H1 (cell line): ENCODE results near the gene ZPBP. TPM values are rescaled to one million over a fixed set of nuclear protein-coding genes. Genes with fewer than 3 reads are reported as not detected.

Experiments
- CTCF ChIA-PET: fragments of 300-600 bp; sonication (Branson Sonifier 250); formaldehyde crosslinking; loops from one replicate; lab custom pipeline; 2021; ENCODE audit not compliant: partially characterized antibody; lab: Charles Lee
- POLR2A ChIA-PET: fragments of 300-600 bp; sonication (Branson Sonifier 250); formaldehyde crosslinking; loops from one replicate; lab custom pipeline; 2021; ENCODE audit warnings: inconsistent platforms; ENCODE audit not compliant: partially characterized antibody; lab: Charles Lee
- DNase-seq, 2 experiments: peaks; one replicate each; pipeline versions ENCODE4 v3.0.0 to v3.0.0-alpha.2; 2010 to 2022; ENCODE audit warnings: low spot score in 2 of 2, low read depth in 1 of 2, mixed read lengths in 1 of 2
- FAIRE-seq: peaks from 2 replicates; lab custom pipeline; 2011; peaks lifted over from hg19 to GRCh38; lab: Jason Lieb, UNC
- H2AFZ ChIP-seq: 2 replicates; pipeline ENCODE4 v1.8.1; 2012; ENCODE audit warnings: low read length, inconsistent platforms
- H2AK5ac ChIP-seq: 2 replicates; pipeline ENCODE4 v1.6.1; 2013; ENCODE audit warnings: low read depth, low read length
- H2BK120ac ChIP-seq: replicated peaks from 2 replicates; pipeline ENCODE3; 2013; ENCODE audit warnings: low read depth, low read length, inconsistent platforms
- H2BK12ac ChIP-seq: 2 replicates; pipeline ENCODE4 v1.6.1; 2013; ENCODE audit warnings: low read depth, low read length
- H2BK15ac ChIP-seq: 2 replicates; pipeline ENCODE4 v1.6.1; 2013; ENCODE audit warnings: low read length
- H2BK20ac ChIP-seq: 2 replicates; pipeline ENCODE4 v1.6.1; 2013; ENCODE audit warnings: low read length
- H2BK5ac ChIP-seq: 2 replicates; pipeline ENCODE4 v1.6.1; 2013; ENCODE audit warnings: low read depth, low read length
- H3K14ac ChIP-seq: 2 replicates; pipeline ENCODE4 v1.6.1; 2013; ENCODE audit warnings: inconsistent platforms; ENCODE audit not compliant: insufficient read length
- H3K18ac ChIP-seq: 2 replicates; pipeline ENCODE4 v1.6.1; 2013; ENCODE audit warnings: low read length; ENCODE audit errors: extremely low read depth
- H3K23ac ChIP-seq: 2 replicates; pipeline ENCODE4 v1.6.1; 2013; ENCODE audit warnings: inconsistent platforms; ENCODE audit not compliant: insufficient read length
- H3K23me2 ChIP-seq: 2 replicates; pipeline ENCODE4 v1.6.1; 2013; ENCODE audit warnings: low read depth, low read length
- H3K27ac ChIP-seq: 2 replicates; pipeline ENCODE4 v1.6.1; 2011; ENCODE audit warnings: low read depth, low read length, inconsistent platforms
- H3K27me3 ChIP-seq, 4 experiments: replicated peaks in 1 of 4; 1 replicate in 1 of 4; 2 replicates in 3 of 4; pipeline versions ENCODE4 v1.6.1 to v1.8.1; 2011 to 2013; ENCODE audit warnings: low read length in 3 of 4, mild to moderate bottlenecking in 3 of 4, inconsistent platforms in 2 of 4, mixed read lengths in 2 of 4, moderate library complexity in 1 of 4; ENCODE audit not compliant: control insufficient read depth in 3 of 4, insufficient read depth in 3 of 4; ENCODE audit errors: extremely low read depth in 1 of 4
- H3K36me3 ChIP-seq, 4 experiments: 2 replicates each; pipeline versions ENCODE4 v1.6.1 to v1.8.1; 2011 to 2013; ENCODE audit warnings: mild to moderate bottlenecking in 4 of 4, low read length in 3 of 4, moderate library complexity in 2 of 4, control low read depth in 1 of 4, inconsistent platforms in 1 of 4; ENCODE audit not compliant: insufficient read depth in 4 of 4, control insufficient read depth in 2 of 4
- H3K4ac ChIP-seq: replicated peaks from 2 replicates; pipeline ENCODE3; 2013; ENCODE audit warnings: low read length, low read depth, mixed read lengths, inconsistent platforms; ENCODE audit not compliant: insufficient read length
- H3K4me1 ChIP-seq, 4 experiments: replicated peaks in 1 of 4; 1 replicate in 1 of 4; 2 replicates in 3 of 4; pipeline versions ENCODE4 v1.6.1 to v1.8.1; 2011 to 2013; ENCODE audit warnings: low read length in 3 of 4, inconsistent platforms in 2 of 4, mixed read lengths in 1 of 4; ENCODE audit not compliant: insufficient read depth in 4 of 4, control insufficient read depth in 3 of 4
- H3K4me2 ChIP-seq, 2 experiments: 2 replicates each; pipeline versions ENCODE4 v1.6.1 to v1.8.1; 2011 to 2013; ENCODE audit warnings: low read depth in 2 of 2, low read length in 2 of 2, control low read depth in 1 of 2, inconsistent platforms in 1 of 2, mild to moderate bottlenecking in 1 of 2; ENCODE audit not compliant: insufficient read depth in 1 of 2
- H3K4me3 ChIP-seq, 4 experiments: fragments of 200-600, 300-600 bp in 1 of 4; sonication (generic), shearing (Covaris generic), sonication (Bioruptor Twin) in 1 of 4; 2 replicates each; pipeline versions ENCODE4 v1.5.1 to v1.8.1; 2011 to 2016; ENCODE audit warnings: low read length in 4 of 4, low read depth in 3 of 4, control low read depth in 2 of 4, inconsistent platforms in 2 of 4, mild to moderate bottlenecking in 2 of 4, mixed read lengths in 1 of 4, moderate library complexity in 1 of 4; ENCODE audit not compliant: insufficient read depth in 2 of 4; ENCODE audit errors: extremely low read depth in 1 of 4
- H3K56ac ChIP-seq: replicated peaks from 2 replicates; pipeline ENCODE3; 2013; ENCODE audit warnings: low read depth, mild to moderate bottlenecking, mixed read lengths, low read length, inconsistent platforms; ENCODE audit not compliant: insufficient read length
- H3K79me1 ChIP-seq: 2 replicates; pipeline ENCODE4 v1.6.1; 2013; ENCODE audit warnings: low read depth, low read length, control low read depth
- H3K79me2 ChIP-seq, 2 experiments: 2 replicates each; pipeline versions ENCODE4 v1.6.1 to v1.8.1; 2012 to 2013; ENCODE audit warnings: low read length in 2 of 2, mild to moderate bottlenecking in 2 of 2, inconsistent platforms in 1 of 2; ENCODE audit not compliant: insufficient read depth in 2 of 2, control insufficient read depth in 1 of 2
- H3K9ac ChIP-seq, 4 experiments: replicated peaks in 1 of 4; 1 replicate in 1 of 4; 2 replicates in 3 of 4; pipeline versions ENCODE4 v1.6.1 to v1.8.1; 2011 to 2013; ENCODE audit warnings: low read depth in 3 of 4, low read length in 3 of 4, control low read depth in 2 of 4, mild to moderate bottlenecking in 2 of 4, moderate library complexity in 2 of 4, inconsistent platforms in 1 of 4; ENCODE audit errors: extremely low read depth in 1 of 4
- H3K9me3 ChIP-seq, 2 experiments: 2 replicates each; pipeline versions ENCODE4 v1.6.1 to v1.8.1; 2012 to 2013; ENCODE audit warnings: mild to moderate bottlenecking in 2 of 2, moderate library complexity in 2 of 2, control low read depth in 1 of 2, inconsistent platforms in 1 of 2, low read depth in 1 of 2, low read length in 1 of 2, mixed read lengths in 1 of 2; ENCODE audit not compliant: insufficient read depth in 2 of 2
- H4K20me1 ChIP-seq, 2 experiments: replicated peaks in 1 of 2; 2 replicates each; pipeline versions ENCODE3 to v1.8.1; 2011 to 2013; ENCODE audit warnings: inconsistent platforms in 2 of 2, low read length in 2 of 2, mild to moderate bottlenecking in 1 of 2; ENCODE audit not compliant: insufficient read depth in 2 of 2, control insufficient read depth in 1 of 2
- H4K5ac ChIP-seq: 2 replicates; pipeline ENCODE4 v1.6.1; 2013; ENCODE audit warnings: low read length, low read depth, mixed read lengths, inconsistent platforms; ENCODE audit not compliant: insufficient read length
- H4K8ac ChIP-seq: 2 replicates; pipeline ENCODE4 v1.8.0; 2013; ENCODE audit warnings: mild to moderate bottlenecking, moderate library complexity, low read length, inconsistent platforms; ENCODE audit not compliant: insufficient read depth; ENCODE audit errors: extremely low read depth
- H4K91ac ChIP-seq: replicated peaks from 2 replicates; pipeline ENCODE3; 2013; ENCODE audit warnings: low read length, mixed read lengths, inconsistent platforms; ENCODE audit not compliant: insufficient read length
- ASH2L ChIP-seq: fragments of 200-600, 300-600 bp; sonication (generic); IDR thresholded peaks from one replicate; pipeline ENCODE4 v1.7.1; 2017; ENCODE audit warnings: low read length
- CEBPB ChIP-seq: IDR thresholded peaks from 2 replicates; pipeline ENCODE4 v1.6.1; 2012; ENCODE audit warnings: low read depth, low read length
- CHD1 ChIP-seq: IDR thresholded peaks from 2 replicates; pipeline ENCODE4 v1.6.1; 2012; ENCODE audit warnings: low read depth, low read length, improper control_type of control experiment
- POLR2A ChIP-seq, 2 experiments: IDR thresholded peaks; 1 replicate in 1 of 2; 2 replicates in 1 of 2; pipeline ENCODE4 v1.6.1; 2011; ENCODE audit warnings: low read depth in 2 of 2, low read length in 2 of 2, mild to moderate bottlenecking in 2 of 2; ENCODE audit errors: control extremely low read depth in 1 of 2
- RXRA ChIP-seq: IDR thresholded peaks from 2 replicates; pipeline ENCODE4 v1.6.1; 2011; ENCODE audit warnings: low read depth, mild to moderate bottlenecking, low read length, moderate library complexity; ENCODE audit not compliant: insufficient read depth
- TBP ChIP-seq: IDR thresholded peaks from 2 replicates; pipeline ENCODE4 v1.6.1; 2011; ENCODE audit warnings: low read depth, low read length, improper control_type of control experiment
- WGBS, 2 experiments: shearing (Covaris generic) in 1 of 2; methylation state at CpG; one replicate each; pipeline versions ENCODE4 v1.1.6 to v1.1.7; 2013 to 2015; ENCODE audit warnings: low lambda C conversion rate in 2 of 2, mixed read lengths in 2 of 2, inconsistent platforms in 1 of 2, low coverage in 1 of 2, missing lambda C conversion rate in 1 of 2; ENCODE audit not compliant: insufficient replicate concordance in 2 of 2, insufficient coverage in 1 of 2, insufficient read length in 1 of 2; ENCODE audit errors: extremely low coverage in 1 of 2, missing lambda C conversion rate in 1 of 2; 5-methylcytosine and 5-hydroxymethylcytosine counted together
- polyA plus RNA-seq, 7 experiments: library from polyadenylated mRNA; depleted of rRNA in 3 of 7; stranded (reverse) in 5 of 7; unstranded in 2 of 7; fragments of >200 nt in 5 of 7; fragments of 200-250 nt in 2 of 7; gene quantifications; 1 replicate in 5 of 7; 2 replicates in 1 of 7; 4 replicates in 1 of 7; pipeline versions ENCODE4 v1.2.1 to v1.2.3, GENCODE V29; 2011 to 2013; ENCODE audit warnings: missing spikeins in 2 of 7, mixed read lengths in 2 of 7
- total RNA-seq: library from RNA; stranded (reverse); fragmentation: NEBNext Ultra II Directional; extraction: Animal tissue kit (Norgen Biotek cat#: 25700); gene quantifications from 2 replicates; pipeline ENCODE4 v1.2.1, GENCODE V29; 2021
- TF ChIP-seq, protein P1 (sequence below): IDR thresholded peaks from 2 replicates; pipeline ENCODE4 v1.6.1; 2011; ENCODE audit warnings: low read length, improper control_type of control experiment

The ZPBP gene
- total and polyA plus RNA-seq, 2 of the 8 experiments (the other 6 are each of a cell fraction or from before 2014, with no cell fraction given), result not detected

- Histone ChIP-seq H3K23me2 (no peaks in the 10 kb centered on the region), H3K18ac (no peak overlapping the region), H3K56ac (no peak overlapping the region), H4K5ac (no peak overlapping the region), H4K8ac (no peak overlapping the region; the same call in 1 of the 2 replicates), H3K4me2 (no peak overlapping the region), H3K23ac (no peak overlapping the region), H3K9me3 (no peaks in the 10 kb centered on the region), H4K20me1 (no peaks in the 10 kb centered on the region), H3K27ac (no peak overlapping the region), H3K79me2 (no peaks in the 10 kb centered on the region), H3K9ac (no peak overlapping the region), H2BK120ac (no peak overlapping the region), H2AK5ac (no peak overlapping the region), H2BK5ac (no peak overlapping the region), H2BK12ac (no peak overlapping the region), H3K79me1 (no peaks in the 10 kb centered on the region), H2BK15ac (no peak overlapping the region), H3K14ac (no peak overlapping the region), H2BK20ac (no peak overlapping the region), H3K4ac (no peak overlapping the region), H3K27me3 (no peaks in the 10 kb centered on the region), H4K91ac (no peak overlapping the region), H3K4me1 (no peaks in the 10 kb centered on the region), H3K4me3 (no peak overlapping the region), H2AFZ (no peak overlapping the region), H3K36me3 (no peaks in the 10 kb centered on the region)
- WGBS, 2 experiments, result 87% methylated on average over 5 of the region's 5 CpGs; no CpG with 5 or more reads in 1 of the 2 experiments
- DNase-seq, result no peak
- FAIRE-seq, result no peak
- CTCF ChIA-PET, result interaction anchor here (0.5 to 3.0 kb wide), 2 partner anchors 22 to 455 kb away, joined by 4 to 13 read pairs; no protein-coding TSS in a partner anchor
- TF ChIP-seq CEBPB, result no peak
- no peak for TF ChIP-seq RXRA
- no peak for TF ChIP-seq ASH2L
- TF ChIP-seq, protein P1, sequence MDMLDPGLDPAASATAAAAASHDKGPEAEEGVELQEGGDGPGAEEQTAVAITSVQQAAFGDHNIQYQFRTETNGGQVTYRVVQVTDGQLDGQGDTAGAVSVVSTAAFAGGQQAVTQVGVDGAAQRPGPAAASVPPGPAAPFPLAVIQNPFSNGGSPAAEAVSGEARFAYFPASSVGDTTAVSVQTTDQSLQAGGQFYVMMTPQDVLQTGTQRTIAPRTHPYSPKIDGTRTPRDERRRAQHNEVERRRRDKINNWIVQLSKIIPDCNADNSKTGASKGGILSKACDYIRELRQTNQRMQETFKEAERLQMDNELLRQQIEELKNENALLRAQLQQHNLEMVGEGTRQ, result no peak
- TF ChIP-seq TBP, result no peak
- TF ChIP-seq POLR2A (IDR thresholded peaks at IDR 0.05; ENCODE audit: control extremely low read depth in 1 of 2, low read depth in 2 of 2, low read length in 2 of 2), result no peak
- no peak for TF ChIP-seq CHD1
- POLR2A ChIA-PET, result no interaction called here
These were observed 47.6 kb upstream of the ZPBP start for GRCh38 chr7:50140688-50141087.
